Bronchial epithelial cell (primary cell): ENCODE results near the gene ZSCAN20. TPM values are rescaled to one million over a fixed set of nuclear protein-coding genes. Genes with fewer than 3 reads are reported as not detected.
A peak's percentile ranks its signal among the peaks of the same experiment; 100 is the strongest.

ENCODE experiments used
- DNase-seq: peaks from one replicate; pipeline ENCODE4 v3.0.0-alpha.2; 2010; ENCODE audit warnings: low read depth
- FAIRE-seq: peaks from 2 replicates; lab custom pipeline; 2011; peaks lifted over from hg19 to GRCh38; lab: Jason Lieb, UNC
- H3K27me3 ChIP-seq: 2 replicates; pipeline ENCODE4 v1.5.1; 2011; ENCODE audit warnings: low read length; ENCODE audit not compliant: control insufficient read depth, insufficient read depth
- H3K36me3 ChIP-seq: 2 replicates; pipeline ENCODE4 v1.5.1; 2011; ENCODE audit warnings: low read length; ENCODE audit not compliant: control insufficient read depth, insufficient read depth
- H3K4me3 ChIP-seq: 2 replicates; pipeline ENCODE4 v1.5.1; 2011; ENCODE audit warnings: mild to moderate bottlenecking, low read depth, low read length, control low read depth
- total RNA-seq: library from RNA; depleted of rRNA; stranded (reverse); fragments of >200 nt; gene quantifications from 2 replicates; pipeline ENCODE4 v1.2.1, GENCODE V29; 2014
- TF ChIP-seq, protein P1 (sequence below): IDR thresholded peaks from 2 replicates; pipeline ENCODE4 v1.5.1; 2011; ENCODE audit warnings: mild to moderate bottlenecking, moderate library complexity, low read length, control low read depth, inconsistent platforms; ENCODE audit not compliant: insufficient read depth, severe bottlenecking

ZSCAN20 gene
- total RNA-seq, 1 donor from 2014 or later, result 8.2 TPM

DNA sequence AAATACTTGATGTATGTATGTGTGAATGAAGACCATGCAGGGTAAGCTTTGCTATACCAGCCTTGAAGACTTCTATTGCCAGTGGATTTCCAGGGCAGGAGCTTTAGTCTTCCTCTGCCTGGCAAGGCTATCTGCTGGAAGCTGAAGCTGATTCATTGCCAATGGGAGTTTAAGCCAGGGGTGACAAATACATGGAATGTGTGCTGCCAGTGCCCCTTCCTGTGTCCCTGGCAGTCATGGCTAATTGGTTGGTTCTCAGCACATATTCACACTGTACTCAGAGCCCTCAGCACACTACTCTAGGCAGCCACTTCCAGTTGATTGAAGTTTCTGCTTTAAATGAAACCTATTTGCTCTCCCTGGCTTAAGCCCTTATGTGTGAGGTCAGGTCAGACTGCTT, 1.5 kb downstream of the ZSCAN20 start:
- TF ChIP-seq, protein P1, sequence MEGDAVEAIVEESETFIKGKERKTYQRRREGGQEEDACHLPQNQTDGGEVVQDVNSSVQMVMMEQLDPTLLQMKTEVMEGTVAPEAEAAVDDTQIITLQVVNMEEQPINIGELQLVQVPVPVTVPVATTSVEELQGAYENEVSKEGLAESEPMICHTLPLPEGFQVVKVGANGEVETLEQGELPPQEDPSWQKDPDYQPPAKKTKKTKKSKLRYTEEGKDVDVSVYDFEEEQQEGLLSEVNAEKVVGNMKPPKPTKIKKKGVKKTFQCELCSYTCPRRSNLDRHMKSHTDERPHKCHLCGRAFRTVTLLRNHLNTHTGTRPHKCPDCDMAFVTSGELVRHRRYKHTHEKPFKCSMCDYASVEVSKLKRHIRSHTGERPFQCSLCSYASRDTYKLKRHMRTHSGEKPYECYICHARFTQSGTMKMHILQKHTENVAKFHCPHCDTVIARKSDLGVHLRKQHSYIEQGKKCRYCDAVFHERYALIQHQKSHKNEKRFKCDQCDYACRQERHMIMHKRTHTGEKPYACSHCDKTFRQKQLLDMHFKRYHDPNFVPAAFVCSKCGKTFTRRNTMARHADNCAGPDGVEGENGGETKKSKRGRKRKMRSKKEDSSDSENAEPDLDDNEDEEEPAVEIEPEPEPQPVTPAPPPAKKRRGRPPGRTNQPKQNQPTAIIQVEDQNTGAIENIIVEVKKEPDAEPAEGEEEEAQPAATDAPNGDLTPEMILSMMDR, result no peak
- Histone ChIP-seq H3K27me3 (no peaks in the 10 kb centered on the region), H3K4me3 (no peak overlapping the region), H3K36me3 (no peaks in the 10 kb centered on the region)
- FAIRE-seq (no peak), DNase-seq (peak; percentile 25)

DNA sequence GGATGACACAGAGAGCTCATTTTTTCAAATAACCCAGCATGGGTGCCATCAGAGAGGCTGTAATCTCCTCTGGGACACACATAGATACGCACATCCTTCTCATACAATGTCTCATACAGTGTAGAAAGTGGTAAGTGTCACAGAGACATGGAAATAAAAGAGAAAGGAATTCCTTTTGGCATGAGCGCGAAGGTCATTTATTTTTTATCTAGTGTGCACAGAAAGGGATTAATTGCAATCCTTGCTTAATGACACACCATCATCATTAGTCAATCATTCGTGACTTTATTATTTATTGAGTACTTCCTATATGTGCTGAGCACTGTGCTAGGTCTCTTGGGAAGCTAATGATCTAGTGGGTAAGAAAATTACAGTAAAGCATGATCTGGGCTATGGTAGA, 5.0 kb downstream of the ZSCAN20 start:
- Histone ChIP-seq H3K27me3 (no peaks in the 10 kb centered on the region), H3K36me3 (no peaks in the 10 kb centered on the region), H3K4me3 (no peak overlapping the region)
- FAIRE-seq, result no peak
- no peak for DNase-seq
- TF ChIP-seq, protein P1, result no peak

DNA sequence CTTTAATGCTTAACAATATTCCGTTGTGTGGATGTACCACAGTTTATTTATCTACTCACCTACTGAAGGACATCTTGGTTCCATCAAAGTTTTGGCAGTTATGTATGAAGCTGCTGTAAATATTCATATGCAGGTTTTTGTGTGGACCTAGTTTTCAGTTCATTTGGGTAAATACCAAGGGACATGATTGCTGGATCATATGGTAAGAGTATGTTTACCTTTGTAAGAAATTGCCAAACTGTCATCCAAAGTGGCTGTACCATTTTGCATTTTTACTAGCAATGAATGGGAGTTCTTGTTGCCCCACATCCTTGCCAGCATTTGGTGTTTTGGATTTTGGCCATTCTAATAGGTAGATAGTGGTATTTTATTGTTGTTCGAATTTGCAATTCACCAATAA, 10.0 kb downstream of the ZSCAN20 start:
- no peaks in the 10 kb centered on the region for H3K36me3 ChIP-seq
- TF ChIP-seq, protein P1, result no peak
- H3K4me3 ChIP-seq, result no peak overlapping the region
- no peaks in the 10 kb centered on the region for H3K27me3 ChIP-seq
- FAIRE-seq (no peak), DNase-seq (no peak)

DNA sequence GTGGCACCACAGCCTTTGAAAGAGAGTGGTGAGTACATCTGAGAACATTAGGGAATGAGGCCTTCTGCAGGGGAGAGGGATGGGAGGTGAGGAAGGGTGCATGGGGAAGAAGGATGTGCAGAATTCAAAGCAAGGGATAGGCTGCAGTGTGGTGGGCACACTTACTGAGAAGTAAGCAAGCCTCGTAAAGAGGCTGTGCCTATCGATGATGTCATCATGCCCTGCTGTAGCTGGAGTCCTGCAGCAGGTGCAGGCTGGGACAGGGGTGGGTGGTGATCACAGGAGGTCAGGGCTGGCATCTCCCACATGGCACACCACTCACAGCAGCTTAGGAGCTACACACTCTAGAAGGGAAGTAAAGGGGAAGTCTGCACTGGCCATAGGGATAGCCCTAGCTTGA, 16.2 kb downstream of the ZSCAN20 start:
- Histone ChIP-seq H3K4me3 (no peak overlapping the region), H3K36me3 (peaks cover 16% of the 10 kb centered on the region), H3K27me3 (no peaks in the 10 kb centered on the region)
- FAIRE-seq, result peak; percentile 66
- TF ChIP-seq, protein P1, result no peak
- no peak for DNase-seq

DNA sequence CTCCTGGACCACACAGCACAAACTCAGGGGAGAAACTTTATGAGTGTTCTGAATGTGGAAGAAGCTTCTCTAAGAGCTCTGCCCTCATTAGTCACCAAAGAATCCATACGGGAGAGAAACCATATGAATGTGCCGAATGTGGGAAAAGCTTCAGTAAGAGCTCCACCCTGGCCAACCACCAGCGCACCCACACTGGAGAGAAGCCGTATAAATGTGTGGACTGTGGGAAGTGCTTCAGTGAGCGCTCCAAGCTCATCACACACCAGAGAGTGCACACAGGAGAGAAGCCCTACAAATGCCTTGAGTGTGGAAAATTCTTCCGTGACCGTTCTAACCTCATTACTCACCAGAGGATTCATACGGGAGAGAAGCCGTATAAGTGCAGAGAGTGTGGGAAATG, 22.5 kb downstream of the ZSCAN20 start:
- Histone ChIP-seq H3K36me3 (peaks cover 8% of the 10 kb centered on the region), H3K27me3 (no peaks in the 10 kb centered on the region), H3K4me3 (no peak overlapping the region)
- TF ChIP-seq, protein P1, result no peak
- no peak for DNase-seq
- no peak for FAIRE-seq

DNA sequence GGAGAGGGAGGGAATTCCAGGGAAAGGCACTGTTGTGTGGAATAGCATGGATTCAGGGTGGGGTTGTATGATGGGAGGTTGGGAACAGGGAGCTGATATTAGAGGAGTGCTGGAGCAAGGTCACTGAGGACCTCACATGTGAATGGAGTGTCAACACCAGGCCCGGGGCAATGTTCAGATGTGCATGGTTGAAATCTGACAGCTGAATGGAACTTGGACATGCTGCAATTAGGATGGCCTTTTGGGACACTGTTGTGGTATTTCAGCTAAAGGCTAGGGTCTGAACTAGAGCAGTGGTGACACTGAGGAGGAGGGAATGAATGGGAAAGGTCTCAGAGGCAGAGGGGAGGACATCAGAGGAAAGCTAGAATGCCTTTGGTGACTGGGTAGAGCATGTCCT, 25.0 kb downstream of the ZSCAN20 start:
- FAIRE-seq (peak; percentile 89), DNase-seq (no peak)
- Histone ChIP-seq H3K36me3 (peaks cover 4% of the 10 kb centered on the region), H3K27me3 (no peaks in the 10 kb centered on the region), H3K4me3 (no peak overlapping the region)
- TF ChIP-seq, protein P1, result no peak
